Measurements from ENCODE around the gene ASCL1. TPM values are rescaled to one million over a fixed set of nuclear protein-coding genes. Genes with fewer than 3 reads are reported as not detected.
A peak's percentile ranks its signal among the peaks of the same experiment; 100 is the strongest.

ASCL1 gene
- under 1 TPM in 2 of 4 donors, not detected in 2; 0.15 to 0.54 TPM for total RNA-seq

- Histone ChIP-seq H3K4me3 (peak within 1 kb of the TSS in 1 of 2 donors; percentile 47), H3K9me3 (no peaks in the 10 kb centered on the region), H3K4me1 (peaks cover 0 to 39% (median 4%) of the 10 kb centered on the region in 3 donors), H3K36me3 (no peaks in the 10 kb centered on the region), H3K27me3 (peaks cover 98% of the 10 kb centered on the region), H3K27ac (no peak within 1 kb of the TSS)
- no peak for ATAC-seq
- 1 to 11% methylated on average over 10 to 35 of the region's 52 CpGs for WGBS, 2 donors (ENCODE audit: low coverage in 1 of 2)
- TF ChIP-seq EP300 (IDR thresholded peaks at IDR 0.05) (no peak), POLR2AphosphoS5 (IDR thresholded peaks at IDR 0.05) (no peak), POLR2A (IDR thresholded peaks at IDR 0.05) (no peak)
- TF ChIP-seq, protein P1, sequence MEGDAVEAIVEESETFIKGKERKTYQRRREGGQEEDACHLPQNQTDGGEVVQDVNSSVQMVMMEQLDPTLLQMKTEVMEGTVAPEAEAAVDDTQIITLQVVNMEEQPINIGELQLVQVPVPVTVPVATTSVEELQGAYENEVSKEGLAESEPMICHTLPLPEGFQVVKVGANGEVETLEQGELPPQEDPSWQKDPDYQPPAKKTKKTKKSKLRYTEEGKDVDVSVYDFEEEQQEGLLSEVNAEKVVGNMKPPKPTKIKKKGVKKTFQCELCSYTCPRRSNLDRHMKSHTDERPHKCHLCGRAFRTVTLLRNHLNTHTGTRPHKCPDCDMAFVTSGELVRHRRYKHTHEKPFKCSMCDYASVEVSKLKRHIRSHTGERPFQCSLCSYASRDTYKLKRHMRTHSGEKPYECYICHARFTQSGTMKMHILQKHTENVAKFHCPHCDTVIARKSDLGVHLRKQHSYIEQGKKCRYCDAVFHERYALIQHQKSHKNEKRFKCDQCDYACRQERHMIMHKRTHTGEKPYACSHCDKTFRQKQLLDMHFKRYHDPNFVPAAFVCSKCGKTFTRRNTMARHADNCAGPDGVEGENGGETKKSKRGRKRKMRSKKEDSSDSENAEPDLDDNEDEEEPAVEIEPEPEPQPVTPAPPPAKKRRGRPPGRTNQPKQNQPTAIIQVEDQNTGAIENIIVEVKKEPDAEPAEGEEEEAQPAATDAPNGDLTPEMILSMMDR (IDR thresholded peaks at IDR 0.05), result no peak
These were observed at the start of gene ASCL1 for GRCh38 chr12:102957339-102958050. Gene ASCL1 (plus strand): TSS chr12:102957674. CDS start chr12:102958245, 571 bp downstream.

DNA sequence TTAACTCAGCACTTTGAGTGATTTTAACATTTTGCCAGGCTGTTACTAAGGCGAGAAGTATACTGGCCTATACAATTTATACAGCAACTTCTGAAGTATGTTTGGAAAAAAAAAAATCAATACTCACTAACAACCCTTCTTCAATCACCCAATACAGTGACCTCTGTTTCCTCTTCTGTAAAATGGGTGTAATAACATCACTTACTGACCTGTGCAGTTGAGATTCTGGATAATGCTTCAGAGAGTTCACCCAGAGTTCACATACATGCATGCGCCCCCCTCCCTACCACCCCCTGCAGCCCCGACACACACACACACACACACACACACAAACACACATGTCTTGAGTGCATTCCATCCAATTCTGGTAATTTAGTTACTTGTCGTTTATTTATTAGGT is 49.6 kb upstream of the ASCL1 start:
- Histone ChIP-seq H3K27me3 (peaks cover 9% of the 10 kb centered on the region), H3K4me3 (no peak overlapping the region), H3K36me3 (no peaks in the 10 kb centered on the region), H3K9me3 (no peaks in the 10 kb centered on the region), H3K4me1 (no peaks in the 10 kb centered on the region), H3K27ac (no peak overlapping the region)
- 76 to 92% methylated on average over 3 to 4 of the region's 4 CpGs for WGBS, 2 donors (ENCODE audit: low coverage in 1 of 2)
- TF ChIP-seq POLR2A (IDR thresholded peaks at IDR 0.05) (no peak), POLR2AphosphoS5 (IDR thresholded peaks at IDR 0.05) (no peak)
- ATAC-seq, result no peak

GRCh38 chr12:102910137-102910536 is 47.3 kb upstream of the ASCL1 start:
- ATAC-seq, result no peak
- Histone ChIP-seq H3K4me3 (no peak overlapping the region), H3K36me3 (no peaks in the 10 kb centered on the region), H3K9me3 (no peaks in the 10 kb centered on the region), H3K4me1 (no peaks in the 10 kb centered on the region), H3K27ac (no peak overlapping the region), H3K27me3 (peaks cover 8% of the 10 kb centered on the region)
- TF ChIP-seq EP300 (IDR thresholded peaks at IDR 0.05) (no peak), POLR2AphosphoS5 (IDR thresholded peaks at IDR 0.05) (no peak), POLR2A (IDR thresholded peaks at IDR 0.05) (no peak)
- TF ChIP-seq, protein P1 (IDR thresholded peaks at IDR 0.05), result no peak
- 67 to 90% methylated on average over 1 to 3 of the region's 7 CpGs for WGBS, 2 donors (ENCODE audit: low coverage in 1 of 2)

- H3K27me3 ChIP-seq, result peaks cover 8% of the 10 kb centered on the region
- H3K9me3 ChIP-seq, result no peaks in the 10 kb centered on the region
- H3K4me3 ChIP-seq, result no peak overlapping the region
- 83 to 100% methylated on average over 1 of the region's 4 CpGs for WGBS, 2 donors (ENCODE audit: low coverage in 1 of 2)
- no peak overlapping the region for H3K27ac ChIP-seq
- no peak for ATAC-seq
- TF ChIP-seq POLR2A (IDR thresholded peaks at IDR 0.05) (no peak), EP300 (IDR thresholded peaks at IDR 0.05) (no peak), POLR2AphosphoS5 (IDR thresholded peaks at IDR 0.05) (no peak)
- TF ChIP-seq, protein P1 (IDR thresholded peaks at IDR 0.05), result no peak
- no peaks in the 10 kb centered on the region for H3K36me3 ChIP-seq
- H3K4me1 ChIP-seq, result no peaks in the 10 kb centered on the region
These were observed 46.7 kb upstream of the ASCL1 start for GRCh38 chr12:102910792-102911191.

GRCh38 chr12:102911320-102911719 is 46.2 kb upstream of the ASCL1 start:
- H3K4me3 ChIP-seq, result no peak overlapping the region

More at GRCh38 chr12:102911320-102911719, 46.2 kb upstream of the ASCL1 start:
- WGBS, 2 donors (ENCODE audit: low coverage in 1 of 2), result 77 to 81% methylated on average over 3 of the region's 3 CpGs
- no peak overlapping the region for H3K27ac ChIP-seq
- ATAC-seq, result no peak
- no peak for TF ChIP-seq EP300 (IDR thresholded peaks at IDR 0.05)
- TF ChIP-seq POLR2A (IDR thresholded peaks at IDR 0.05), result no peak
- TF ChIP-seq POLR2AphosphoS5 (IDR thresholded peaks at IDR 0.05), result no peak
- TF ChIP-seq, protein P1 (IDR thresholded peaks at IDR 0.05), result no peak
- peaks cover 11% of the 10 kb centered on the region for H3K27me3 ChIP-seq
- no peaks in the 10 kb centered on the region for H3K36me3 ChIP-seq
- no peaks in the 10 kb centered on the region for H3K9me3 ChIP-seq
- H3K4me1 ChIP-seq, result no peaks in the 10 kb centered on the region

Data from gastroesophageal sphincter (tissue), 4 donors.